WERI-Rb-1 (cell line): Measurements from ENCODE around the gene REPS1.

Experiments used
- DNase-seq: peaks from one replicate; pipeline ENCODE4 v3.0.0-alpha.2; 2020
- H3K27ac ChIP-seq: fragments of 250-450 bp; sonication (Bioruptor Pico); 2 replicates; pipeline ENCODE4 v1.5.1; 2020; ENCODE audit warnings: mild to moderate bottlenecking, moderate library complexity
- H3K27me3 ChIP-seq: fragments of 250-450 bp; sonication (Bioruptor Pico); 2 replicates; pipeline ENCODE4 v1.5.1; 2021; ENCODE audit warnings: mild to moderate bottlenecking, low read depth, moderate library complexity; ENCODE audit not compliant: insufficient read depth, severe bottlenecking
- H3K36me3 ChIP-seq: fragments of 250-450 bp; sonication (Bioruptor Pico); 2 replicates; pipeline ENCODE4 v1.5.1; 2020; ENCODE audit warnings: mild to moderate bottlenecking, moderate library complexity
- H3K4me3 ChIP-seq: 2 replicates; pipeline ENCODE4 v1.5.1; 2011; ENCODE audit warnings: low read depth, mild to moderate bottlenecking, control low read depth, low read length
- H3K9me3 ChIP-seq: fragments of 250-450 bp; sonication (Bioruptor Pico); 2 replicates; pipeline ENCODE4 v1.5.1; 2021; ENCODE audit warnings: mild to moderate bottlenecking, moderate library complexity; ENCODE audit not compliant: severe bottlenecking
- CTCF ChIP-seq: IDR thresholded peaks from 2 replicates; pipeline ENCODE4 v1.5.1; 2011; ENCODE audit warnings: low read depth, mild to moderate bottlenecking, control low read depth, inconsistent platforms, low read length

The REPS1 gene

GRCh38 chr6:138987643-138988468 is at the start of gene REPS1:
TSS of gene REPS1 (minus strand) at chr6:138988253. CDS start at chr6:138987682, 571 bp downstream.
- DNase-seq: peak; percentile 93
- peak within 1 kb of the TSS; percentile 67 for H3K4me3 ChIP-seq
- H3K36me3 ChIP-seq: peaks cover 3% of the 10 kb centered on the region; the same call in 1 of the 2 replicates
- H3K27ac ChIP-seq: peak within 1 kb of the TSS; percentile 99
- no peaks in the 10 kb centered on the region for H3K27me3 ChIP-seq
- no peaks in the 10 kb centered on the region for H3K9me3 ChIP-seq
- peak; percentile 88 for TF ChIP-seq CTCF

- Histone ChIP-seq H3K27ac (no peak overlapping the region), H3K36me3 (peaks cover 8% of the 10 kb centered on the region), H3K27me3 (no peaks in the 10 kb centered on the region), H3K9me3 (no peaks in the 10 kb centered on the region), H3K4me3 (no peak overlapping the region)
- DNase-seq: no peak
- no peak for TF ChIP-seq CTCF
Observed at GRCh38 chr6:139037490-139037889, 49.4 kb upstream of the REPS1 start.

- peaks cover 7% of the 10 kb centered on the region for H3K36me3 ChIP-seq
- no peak overlapping the region for H3K4me3 ChIP-seq
- H3K27me3 ChIP-seq: no peaks in the 10 kb centered on the region
- no peak for TF ChIP-seq CTCF
- no peak overlapping the region for H3K27ac ChIP-seq
- H3K9me3 ChIP-seq: no peaks in the 10 kb centered on the region
- no peak for DNase-seq
Observed at GRCh38 chr6:139030228-139030963, 42.3 kb upstream of the REPS1 start.

GRCh38 chr6:139029470-139030227 is 41.6 kb upstream of the REPS1 start:
- Histone ChIP-seq H3K4me3 (peak overlapping the region; percentile 96), H3K36me3 (peaks cover 4% of the 10 kb centered on the region), H3K9me3 (no peaks in the 10 kb centered on the region), H3K27ac (peak overlapping the region; percentile 71), H3K27me3 (no peaks in the 10 kb centered on the region)
- DNase-seq: peak; percentile 33
- no peak for TF ChIP-seq CTCF

GRCh38 chr6:139028658-139029469 is 40.8 kb upstream of the REPS1 start, which contains the start of gene ABRACL:
TSS of gene ABRACL (plus strand) at chr6:139028745. CDS start at chr6:139034161, 5,416 bp downstream.
- Histone ChIP-seq H3K27me3 (no peaks in the 10 kb centered on the region), H3K9me3 (no peaks in the 10 kb centered on the region), H3K27ac (peak within 1 kb of the TSS; percentile 71), H3K36me3 (no peaks in the 10 kb centered on the region; the same call in 1 of the 2 replicates), H3K4me3 (peak within 1 kb of the TSS; percentile 96)
- DNase-seq: peak; percentile 79
- TF ChIP-seq CTCF: no peak
